Dendritic cell treated with granulocyte-macrophage colony-stimulating factor and Interleukin-4, amounts not matched to agents 40 ng/mL and 50 ng/mL, for 4 days (primary cell): Measurements from ENCODE around the gene KCNJ10.
A peak's percentile ranks its signal among the peaks of the same experiment; 100 is the strongest.

Source experiments
- H3K27ac Mint-ChIP-seq: one replicate; pipeline ENCODE4 v1.8.0; 2022; ENCODE audit warnings: mild to moderate bottlenecking, mixed read lengths
- H3K27me3 Mint-ChIP-seq: one replicate; pipeline ENCODE4 v1.8.0; 2022; ENCODE audit warnings: mild to moderate bottlenecking, mixed read lengths
- H3K36me3 Mint-ChIP-seq: one replicate; pipeline ENCODE4 v1.8.0; 2022; ENCODE audit warnings: low read depth, mixed read lengths
- H3K4me1 Mint-ChIP-seq: one replicate; pipeline ENCODE4 v1.8.0; 2022; ENCODE audit warnings: low read depth, mixed read lengths
- H3K4me3 Mint-ChIP-seq: one replicate; pipeline ENCODE4 v1.8.0; 2022; ENCODE audit warnings: mild to moderate bottlenecking, moderate library complexity, mixed read lengths
- H3K9me3 Mint-ChIP-seq: one replicate; pipeline ENCODE4 v1.8.0; 2022; ENCODE audit warnings: mixed read lengths
- intact Hi-C: fragments of 100-400 bp; cut with micrococcal nuclease; formaldehyde crosslinking; loops from one replicate; pipeline ENCODE4 v1.15.0; 2022

Gene KCNJ10

GRCh38 chr1:160105155-160105554 lies 35.2 kb upstream of the KCNJ10 start:
- intact Hi-C loops, result no loop called here
- H3K27me3 Mint-ChIP-seq, result peaks cover 13% of the 10 kb centered on the region

GRCh38 chr1:160104486-160104885 lies 34.5 kb upstream of the KCNJ10 start:
- Mint-ChIP-seq H3K9me3 (no peaks in the 10 kb centered on the region), H3K36me3 (no peaks in the 10 kb centered on the region), H3K4me1 (peaks cover 83% of the 10 kb centered on the region), H3K27me3 (peaks cover 10% of the 10 kb centered on the region), H3K4me3 (no peak overlapping the region), H3K27ac (peak overlapping the region; percentile 75)
- intact Hi-C loops, result loop anchor here (5.0 kb wide), 4 partner anchors 58 to 273 kb away; no protein-coding TSS in a partner anchor

More at GRCh38 chr1:160105155-160105554, 35.2 kb upstream of the KCNJ10 start:
- H3K4me3 Mint-ChIP-seq, result no peak overlapping the region
- peaks cover 78% of the 10 kb centered on the region for H3K4me1 Mint-ChIP-seq
- H3K36me3 Mint-ChIP-seq, result no peaks in the 10 kb centered on the region
- peak overlapping the region; percentile 75 for H3K27ac Mint-ChIP-seq
- no peaks in the 10 kb centered on the region for H3K9me3 Mint-ChIP-seq

- Mint-ChIP-seq H3K27me3 (peaks cover 5% of the 10 kb centered on the region), H3K27ac (peak overlapping the region; percentile 75), H3K9me3 (no peaks in the 10 kb centered on the region), H3K36me3 (no peaks in the 10 kb centered on the region), H3K4me1 (peaks cover 84% of the 10 kb centered on the region), H3K4me3 (no peak overlapping the region)
- intact Hi-C loops, result loop anchor here (5.0 kb wide), 4 partner anchors 58 to 273 kb away; no protein-coding TSS in a partner anchor
Observed at GRCh38 chr1:160103658-160104408, 33.9 kb upstream of the KCNJ10 start.

- peak overlapping the region; percentile 57 for H3K27ac Mint-ChIP-seq
- H3K4me3 Mint-ChIP-seq, result no peak overlapping the region
Observed at GRCh38 chr1:160101717-160102522, 32.0 kb upstream of the KCNJ10 start.

GRCh38 chr1:160101037-160101716 lies 31.2 kb upstream of the KCNJ10 start:
- intact Hi-C loops, result loop anchor here (2.0 to 5.0 kb wide), 5 partner anchors 61 to 276 kb away; no protein-coding TSS in a partner anchor
- Mint-ChIP-seq H3K27me3 (no peaks in the 10 kb centered on the region), H3K4me1 (peaks cover 85% of the 10 kb centered on the region), H3K27ac (peak overlapping the region; percentile 57), H3K9me3 (no peaks in the 10 kb centered on the region), H3K36me3 (peaks cover 9% of the 10 kb centered on the region), H3K4me3 (no peak overlapping the region)

More at GRCh38 chr1:160101717-160102522, 32.0 kb upstream of the KCNJ10 start:
- Mint-ChIP-seq H3K9me3 (no peaks in the 10 kb centered on the region), H3K27me3 (peaks cover 2% of the 10 kb centered on the region), H3K36me3 (peaks cover 9% of the 10 kb centered on the region), H3K4me1 (peaks cover 85% of the 10 kb centered on the region)
- intact Hi-C loops, result loop anchor here (1.0 to 5.0 kb wide), 6 partner anchors 60 to 275 kb away; no protein-coding TSS in a partner anchor

GRCh38 chr1:160099716-160100375 lies 29.9 kb upstream of the KCNJ10 start:
- Mint-ChIP-seq H3K36me3 (peaks cover 10% of the 10 kb centered on the region), H3K9me3 (no peaks in the 10 kb centered on the region), H3K4me1 (peaks cover 78% of the 10 kb centered on the region), H3K27me3 (no peaks in the 10 kb centered on the region), H3K4me3 (no peak overlapping the region), H3K27ac (peak overlapping the region; percentile 80)
- intact Hi-C loops, result loop anchor here (2.0 to 5.0 kb wide), 5 partner anchors 62 to 277 kb away; no protein-coding TSS in a partner anchor

- Mint-ChIP-seq H3K27ac (peak overlapping the region; percentile 80), H3K9me3 (no peaks in the 10 kb centered on the region), H3K4me1 (peaks cover 70% of the 10 kb centered on the region), H3K4me3 (peak overlapping the region; percentile 69), H3K27me3 (no peaks in the 10 kb centered on the region), H3K36me3 (peaks cover 19% of the 10 kb centered on the region)
- intact Hi-C loops, result no loop called here
Observed at GRCh38 chr1:160098852-160099561, 29.0 kb upstream of the KCNJ10 start.

GRCh38 chr1:160097911-160098851 lies 28.2 kb upstream of the KCNJ10 start, which contains the start of gene IGSF8:
Gene IGSF8 (minus strand): TSS chr1:160098619. CDS start chr1:160098472, 147 bp downstream.
- peaks cover 27% of the 10 kb centered on the region for H3K36me3 Mint-ChIP-seq
- peak within 1 kb of the TSS; percentile 80 for H3K27ac Mint-ChIP-seq
- peak within 1 kb of the TSS; percentile 81 for H3K4me3 Mint-ChIP-seq
- no peaks in the 10 kb centered on the region for H3K9me3 Mint-ChIP-seq
- H3K27me3 Mint-ChIP-seq, result no peaks in the 10 kb centered on the region
- peaks cover 61% of the 10 kb centered on the region for H3K4me1 Mint-ChIP-seq
- intact Hi-C loops, result no loop called here

GRCh38 chr1:160097151-160097910 lies 27.4 kb upstream of the KCNJ10 start:
- no peaks in the 10 kb centered on the region for H3K27me3 Mint-ChIP-seq
- H3K27ac Mint-ChIP-seq, result peak overlapping the region; percentile 80
- peak overlapping the region; percentile 81 for H3K4me3 Mint-ChIP-seq
- intact Hi-C loops, result no loop called here
- no peaks in the 10 kb centered on the region for H3K9me3 Mint-ChIP-seq
- peaks cover 35% of the 10 kb centered on the region for H3K36me3 Mint-ChIP-seq
- H3K4me1 Mint-ChIP-seq, result peaks cover 53% of the 10 kb centered on the region

GRCh38 chr1:160096274-160097116 lies 26.5 kb upstream of the KCNJ10 start:
- peaks cover 45% of the 10 kb centered on the region for H3K4me1 Mint-ChIP-seq
- intact Hi-C loops, result no loop called here
- H3K4me3 Mint-ChIP-seq, result no peak overlapping the region

More at GRCh38 chr1:160096274-160097116, 26.5 kb upstream of the KCNJ10 start:
- H3K27me3 Mint-ChIP-seq, result no peaks in the 10 kb centered on the region
- H3K27ac Mint-ChIP-seq, result peak overlapping the region; percentile 80
- H3K36me3 Mint-ChIP-seq, result peaks cover 43% of the 10 kb centered on the region
- no peaks in the 10 kb centered on the region for H3K9me3 Mint-ChIP-seq
